Hematopoietic multipotent progenitor cell treated with erythropoietin and hydrocortisone succinate and interleukin-3 and kit ligand, for 15 days (in vitro differentiated cells): Measurements from ENCODE around the gene ASTN1.

Experiments
- DNase-seq: peaks from one replicate; pipeline ENCODE4 v3.0.0-alpha.2; 2015; ENCODE audit warnings: low spot score

The ASTN1 gene

GRCh38 chr1:176878750-176879536 is 285.6 kb downstream of the ASTN1 start:
- DNase-seq, result no peak

GRCh38 chr1:176877557-176877956 is 287.0 kb downstream of the ASTN1 start:
- DNase-seq, result no peak

GRCh38 chr1:176876966-176877515 is 287.5 kb downstream of the ASTN1 start:
- DNase-seq, result no peak

DNA sequence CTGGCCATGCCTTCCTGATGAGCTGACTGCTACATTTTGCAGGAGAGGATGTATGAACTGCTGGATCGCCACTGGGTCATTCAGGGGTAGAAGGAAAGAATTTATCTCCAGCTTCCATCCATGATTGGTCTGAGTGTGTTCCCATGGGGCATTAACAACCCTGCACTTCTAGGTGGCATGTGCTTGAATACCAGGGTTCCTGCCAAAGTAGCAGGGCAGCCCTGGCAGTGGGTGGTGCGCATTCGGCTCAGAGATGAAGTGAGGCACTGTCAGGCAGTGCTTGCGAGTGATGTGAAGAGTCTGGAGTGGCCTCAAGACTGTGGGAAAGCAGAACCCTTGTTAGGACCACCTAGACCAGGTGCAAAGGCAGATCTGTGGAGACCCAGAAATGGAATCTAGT is 294.9 kb downstream of the ASTN1 start:
- no peak for DNase-seq

- no peak for DNase-seq
Observed at GRCh38 chr1:176866011-176866714, 298.3 kb downstream of the ASTN1 start.

DNA sequence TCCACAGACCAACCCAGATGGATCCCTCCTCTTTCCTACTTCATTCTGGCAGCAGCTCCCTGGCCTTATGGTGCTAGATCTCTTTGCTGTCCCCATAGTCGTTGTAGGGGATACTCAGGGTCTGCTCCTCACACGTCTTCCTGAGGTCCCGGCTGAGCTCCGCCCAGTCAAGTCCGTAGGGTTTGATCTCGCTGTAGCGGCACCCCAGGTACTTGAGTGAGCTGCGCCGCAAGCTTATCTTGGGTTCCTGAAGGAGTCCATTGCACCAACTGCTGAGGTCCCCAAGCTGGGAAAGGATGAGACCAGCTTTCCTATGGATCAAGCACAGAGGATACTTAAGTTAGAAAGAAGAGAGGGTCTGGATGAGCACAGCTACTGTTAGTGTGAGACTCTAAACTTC is 300.3 kb downstream of the ASTN1 start:
- DNase-seq, result no peak

GRCh38 chr1:176863613-176864012 is 300.9 kb downstream of the ASTN1 start:
- no peak for DNase-seq

GRCh38 chr1:176858433-176858916 is 306.0 kb downstream of the ASTN1 start:
- no peak for DNase-seq

DNA sequence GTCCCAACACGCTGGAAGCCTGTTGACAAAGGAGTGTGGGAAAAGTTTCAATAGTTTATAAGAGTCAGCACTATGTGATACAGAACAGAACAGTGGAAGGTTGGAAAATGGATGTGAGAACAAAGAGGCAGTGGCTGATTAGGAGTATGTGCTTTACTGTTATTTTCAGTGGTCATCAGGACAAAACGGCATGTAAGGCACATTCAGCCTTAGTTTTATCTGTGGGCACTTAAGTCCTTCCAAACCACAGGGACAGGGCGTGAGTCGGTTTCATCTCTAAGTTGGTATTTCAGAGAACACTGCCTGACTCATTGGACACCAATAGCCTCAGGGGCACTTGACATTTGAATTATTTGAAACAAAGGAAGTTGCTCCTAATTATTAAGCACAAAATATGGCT is 306.9 kb downstream of the ASTN1 start:
- no peak for DNase-seq

DNA sequence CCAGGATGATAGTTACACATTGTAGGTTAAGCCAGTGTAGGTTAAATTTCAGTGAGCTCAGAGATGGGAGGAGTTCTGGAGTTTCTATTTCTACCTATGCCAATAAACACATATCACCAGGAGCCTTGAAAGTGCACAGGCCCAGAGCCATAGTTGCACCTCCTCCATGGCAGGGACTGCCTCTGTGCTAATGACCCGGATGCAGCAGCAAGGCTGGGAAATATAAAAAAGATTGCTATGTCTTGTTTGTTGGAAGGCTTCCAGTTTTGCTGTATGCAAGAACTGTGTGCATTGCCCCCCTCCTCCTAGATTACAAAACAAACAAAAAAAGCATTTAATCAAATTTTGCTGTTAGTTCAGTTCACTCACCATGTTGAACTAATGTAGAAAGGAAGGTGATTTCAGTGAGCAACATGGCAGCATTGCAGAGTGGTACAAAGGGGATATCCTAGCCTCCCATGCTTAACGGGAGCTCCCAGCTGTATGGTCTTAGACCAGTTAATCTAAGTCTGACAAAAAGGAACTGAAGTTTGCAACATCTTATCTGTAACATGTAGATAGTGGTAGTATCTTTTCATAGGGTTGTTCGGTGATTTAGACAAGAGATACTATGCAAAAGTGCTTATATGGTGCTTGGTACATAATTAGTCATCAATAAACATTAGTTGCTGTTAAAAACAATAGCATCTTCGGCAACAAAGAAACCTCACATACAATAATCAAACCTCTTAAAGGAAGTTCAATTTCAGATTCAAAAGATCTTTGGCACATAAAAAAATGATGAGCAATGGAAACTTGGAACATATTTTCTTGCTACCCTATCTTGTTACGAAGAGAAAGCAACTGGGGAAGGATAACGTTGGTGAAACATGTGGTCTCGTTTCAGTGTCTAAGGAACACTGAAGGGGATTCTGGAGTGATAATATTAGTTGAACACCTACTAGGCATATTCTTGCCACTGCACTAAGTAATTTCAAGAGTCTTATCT is 309.5 kb downstream of the ASTN1 start:
- DNase-seq, result no peak

- DNase-seq, result no peak
Observed at GRCh38 chr1:176854121-176854520, 310.4 kb downstream of the ASTN1 start.

- DNase-seq, result no peak
Observed at GRCh38 chr1:176853503-176853902, 311.0 kb downstream of the ASTN1 start.

GRCh38 chr1:176852124-176852523 is 312.4 kb downstream of the ASTN1 start:
- no peak for DNase-seq

DNA sequence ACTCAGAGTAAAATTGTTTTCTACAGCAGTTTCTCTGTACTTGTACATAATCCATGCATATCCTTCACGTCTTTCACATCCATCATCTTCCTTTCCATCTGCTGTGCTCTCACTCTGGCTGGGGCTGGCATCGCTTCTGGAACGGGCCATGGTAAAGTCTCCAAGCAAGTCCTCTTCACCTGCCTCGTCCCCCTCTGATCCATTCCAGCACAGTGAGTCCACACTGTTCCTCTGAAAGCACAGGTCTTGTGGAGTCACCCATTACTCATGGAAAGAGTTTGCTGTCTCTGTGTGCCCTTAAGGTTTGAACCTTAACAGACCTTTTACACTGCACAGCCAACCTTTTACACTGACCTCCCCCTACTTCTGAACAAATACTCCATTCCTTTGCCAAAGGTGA is 313.6 kb downstream of the ASTN1 start:
- DNase-seq, result no peak

DNA sequence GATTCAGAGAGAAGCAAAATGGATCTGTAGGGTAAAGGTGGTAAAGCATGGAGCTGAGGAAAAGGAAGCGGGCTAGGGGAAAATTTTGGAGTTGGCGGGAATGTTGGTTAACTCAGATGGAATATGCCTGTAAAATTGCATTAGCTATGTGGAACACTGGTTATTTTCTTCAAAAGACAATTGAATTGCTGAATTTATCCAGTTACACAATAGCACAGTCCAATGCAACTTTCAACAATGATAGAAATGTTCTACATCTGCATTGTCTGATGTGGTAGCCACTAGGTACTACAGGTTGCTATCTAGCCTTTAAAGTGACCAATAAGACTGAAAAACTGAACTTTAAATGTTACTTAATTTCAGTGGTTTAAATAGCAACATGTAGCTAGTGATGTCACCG is 315.2 kb downstream of the ASTN1 start:
- no peak for DNase-seq

DNA sequence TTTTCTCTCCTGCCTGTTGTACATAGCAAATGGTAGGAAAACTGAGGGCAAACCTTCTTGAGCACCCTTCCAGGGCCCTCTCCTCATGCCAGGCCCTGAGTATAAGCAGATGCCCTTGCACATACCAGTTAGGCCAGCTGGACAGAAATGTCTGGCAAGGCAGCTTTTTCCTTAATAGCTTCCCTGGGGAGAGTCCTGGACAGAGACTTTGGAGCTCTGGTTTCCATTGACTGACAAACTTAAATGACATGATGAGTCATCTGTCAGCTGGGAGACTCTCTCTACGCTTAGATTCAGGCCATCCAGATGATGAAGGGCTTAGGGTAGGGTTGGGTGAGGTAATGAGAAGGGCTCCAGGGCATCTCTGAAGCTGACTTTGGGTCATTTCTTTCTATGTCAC is 317.5 kb downstream of the ASTN1 start:
- DNase-seq, result no peak

GRCh38 chr1:176843352-176844297 is 320.9 kb downstream of the ASTN1 start:
- no peak for DNase-seq

DNA sequence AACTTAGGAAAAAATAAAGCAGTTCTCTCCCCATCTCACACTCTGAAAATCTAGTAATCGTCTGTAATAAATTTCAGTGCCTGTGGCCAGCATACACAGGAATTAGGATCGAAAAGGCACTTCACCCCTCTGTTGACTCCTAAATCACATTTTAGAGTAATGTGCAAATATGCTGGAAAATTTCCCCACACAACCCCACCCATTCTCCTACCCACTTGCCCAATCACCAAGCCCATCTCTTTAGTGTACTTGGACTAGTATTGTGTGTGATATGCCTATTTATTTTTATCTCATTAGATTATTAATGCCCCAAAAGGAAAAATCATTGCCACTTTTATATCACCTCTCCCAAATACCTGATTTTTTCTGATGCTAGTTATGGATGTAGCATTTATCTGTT is 323.3 kb downstream of the ASTN1 start:
- no peak for DNase-seq

GRCh38 chr1:176839216-176839615 is 325.3 kb downstream of the ASTN1 start:
- no peak for DNase-seq

DNA sequence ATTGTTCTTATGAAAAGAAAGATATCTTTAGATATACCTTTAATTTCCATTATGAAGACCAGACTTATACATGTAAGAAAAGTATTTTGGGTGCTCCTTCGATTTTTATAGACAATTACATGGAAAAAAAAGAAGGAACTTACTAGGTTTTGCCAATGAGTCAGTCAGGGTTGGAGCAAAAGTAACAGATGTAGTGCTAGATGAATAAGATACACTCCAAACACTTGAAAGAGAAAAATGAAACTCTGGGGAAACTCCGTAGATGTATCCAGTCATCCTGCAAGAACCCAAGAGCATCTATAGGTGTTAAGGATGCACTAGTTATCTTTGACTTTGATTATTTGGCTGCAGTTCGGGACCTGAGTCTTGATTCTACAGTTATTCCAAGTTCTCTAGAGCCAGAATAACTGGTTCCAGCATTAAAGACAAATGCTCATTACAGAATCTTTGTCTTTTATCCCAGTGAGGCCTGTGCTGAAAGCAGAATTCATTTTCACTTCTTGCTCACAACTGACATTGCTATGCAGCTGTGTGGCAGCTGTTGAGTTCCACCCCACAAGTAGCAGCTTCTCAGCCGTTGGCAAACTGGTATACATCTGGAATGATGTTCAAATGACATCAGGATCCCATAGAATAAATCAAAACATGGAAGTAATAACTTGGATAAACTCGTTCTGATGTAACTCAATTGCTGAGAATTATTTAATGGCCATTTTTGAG is 326.1 kb downstream of the ASTN1 start:
- DNase-seq, result no peak
